Prostate gland (tissue), 2 donors: ENCODE results near the gene PTPRD. TPM values are rescaled to one million over a fixed set of nuclear protein-coding genes. Genes with fewer than 3 reads are reported as not detected.

Source experiments
- DNase-seq: peaks from one replicate; pipeline ENCODE4 v3.0.0-alpha.2; 2019; ENCODE audit warnings: low spot score
- H3K27ac ChIP-seq, 2 donors: fragments of 200-600 bp; sonication (generic); 2 replicates each; pipeline ENCODE4 v1.5.1; 2017 to 2019
- H3K27me3 ChIP-seq: fragments of 200-600 bp; sonication (generic); replicated peaks from 2 replicates; pipeline ENCODE4 v1.5.1; 2019; ENCODE audit not compliant: insufficient read depth
- H3K36me3 ChIP-seq, 2 donors: fragments of 200-600 bp; sonication (generic); 1 replicate in 1 of 2; 2 replicates in 1 of 2; pipeline versions ENCODE4 v1.5.1 to v1.8.1; 2017 to 2019
- H3K4me1 ChIP-seq: fragments of 200-600 bp; sonication (generic); replicated peaks from 2 replicates; pipeline ENCODE4 v1.5.1; 2019
- H3K4me3 ChIP-seq, 2 donors: fragments of 200-600 bp; sonication (generic); 2 replicates each; pipeline ENCODE4 v1.5.1; 2017 to 2019
- H3K9me3 ChIP-seq: fragments of 200-600 bp; sonication (generic); 2 replicates; pipeline ENCODE4 v1.5.1; 2017
- POLR2A ChIP-seq: fragments of 450-650 bp; IDR thresholded peaks from one replicate; pipeline ENCODE4 v1.6.1; 2016; ENCODE audit warnings: antibody characterized with exemption, mild to moderate bottlenecking
- POLR2AphosphoS5 ChIP-seq: sonication (generic); formaldehyde crosslinking; IDR thresholded peaks from one replicate; pipeline ENCODE4 v1.6.1; 2017; ENCODE audit warnings: antibody characterized with exemption
- WGBS: methylation state at CpG from one replicate; pipeline ENCODE4 v1.1.5; 2018; 5-methylcytosine and 5-hydroxymethylcytosine counted together
- intact Hi-C: fragments of 100-400 bp; cut with DNase I; formaldehyde crosslinking; loops from one replicate; pipeline ENCODE4 v1.14.2; 2022
- total RNA-seq, 2 donors: library from RNA; depleted of rRNA; stranded (reverse); fragments of >200 nt; gene quantifications; one replicate each; pipeline ENCODE4 v1.1.0, GENCODE V29; 2016
- TF ChIP-seq, protein P1 (sequence below), 4 experiments: fragments of 200-600 bp in 2 of 4; fragments of 450-650 bp in 2 of 4; sonication (generic) in 2 of 4; IDR thresholded peaks; 1 replicate in 3 of 4; 2 replicates in 1 of 4; pipeline ENCODE4 v1.5.1; 2016 to 2019; ENCODE audit warnings: antibody characterized with exemption in 4 of 4, mild to moderate bottlenecking in 2 of 4, moderate library complexity in 2 of 4

The PTPRD gene
- total RNA-seq, 2 donors from 2014 or later: 5.8 to 23.1 TPM

- Histone ChIP-seq H3K36me3 (no peaks in the 10 kb centered on the region), H3K4me1 (no peaks in the 10 kb centered on the region), H3K27ac (no peak overlapping the region), H3K4me3 (no peak overlapping the region), H3K9me3 (no peaks in the 10 kb centered on the region), H3K27me3 (no peaks in the 10 kb centered on the region)
- TF ChIP-seq POLR2AphosphoS5 (no peak), POLR2A (no peak)
- TF ChIP-seq, protein P1, sequence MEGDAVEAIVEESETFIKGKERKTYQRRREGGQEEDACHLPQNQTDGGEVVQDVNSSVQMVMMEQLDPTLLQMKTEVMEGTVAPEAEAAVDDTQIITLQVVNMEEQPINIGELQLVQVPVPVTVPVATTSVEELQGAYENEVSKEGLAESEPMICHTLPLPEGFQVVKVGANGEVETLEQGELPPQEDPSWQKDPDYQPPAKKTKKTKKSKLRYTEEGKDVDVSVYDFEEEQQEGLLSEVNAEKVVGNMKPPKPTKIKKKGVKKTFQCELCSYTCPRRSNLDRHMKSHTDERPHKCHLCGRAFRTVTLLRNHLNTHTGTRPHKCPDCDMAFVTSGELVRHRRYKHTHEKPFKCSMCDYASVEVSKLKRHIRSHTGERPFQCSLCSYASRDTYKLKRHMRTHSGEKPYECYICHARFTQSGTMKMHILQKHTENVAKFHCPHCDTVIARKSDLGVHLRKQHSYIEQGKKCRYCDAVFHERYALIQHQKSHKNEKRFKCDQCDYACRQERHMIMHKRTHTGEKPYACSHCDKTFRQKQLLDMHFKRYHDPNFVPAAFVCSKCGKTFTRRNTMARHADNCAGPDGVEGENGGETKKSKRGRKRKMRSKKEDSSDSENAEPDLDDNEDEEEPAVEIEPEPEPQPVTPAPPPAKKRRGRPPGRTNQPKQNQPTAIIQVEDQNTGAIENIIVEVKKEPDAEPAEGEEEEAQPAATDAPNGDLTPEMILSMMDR (IDR thresholded peaks at IDR 0.05): no peak
- no peak for DNase-seq
- intact Hi-C loops: no loop called here
Measured at GRCh38 chr9:8659108-8659507, 1953.7 kb downstream of the PTPRD start.

DNA sequence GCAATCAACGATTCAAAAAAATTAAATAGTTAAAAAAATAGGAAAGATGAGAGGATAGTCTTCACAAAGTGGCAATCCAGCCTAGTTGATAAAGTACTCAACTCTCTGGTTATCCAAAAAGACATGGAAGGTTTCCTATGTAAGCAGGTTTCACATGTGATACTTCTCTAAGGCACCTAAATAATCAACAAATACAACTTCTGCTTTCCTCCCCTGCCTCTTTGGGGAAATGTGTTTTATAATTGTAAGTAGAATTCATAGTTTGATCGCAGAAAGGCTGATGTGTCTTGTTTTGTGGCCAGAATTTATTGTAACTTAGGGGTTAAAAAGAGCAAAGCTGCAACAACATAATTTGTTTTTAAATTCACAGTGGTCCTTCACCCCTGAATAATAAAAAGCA lies 1957.7 kb downstream of the PTPRD start:
- no peaks in the 10 kb centered on the region for H3K4me1 ChIP-seq
- H3K9me3 ChIP-seq: no peaks in the 10 kb centered on the region
- 85% methylated on average over 2 of the region's 2 CpGs for WGBS
- no peak for DNase-seq
- H3K4me3 ChIP-seq: no peak overlapping the region
- H3K27ac ChIP-seq: no peak overlapping the region
- TF ChIP-seq POLR2AphosphoS5 (no peak), POLR2A (no peak)
- TF ChIP-seq, protein P1 (IDR thresholded peaks at IDR 0.05): no peak
- intact Hi-C loops: no loop called here
- no peaks in the 10 kb centered on the region for H3K27me3 ChIP-seq
- H3K36me3 ChIP-seq: no peaks in the 10 kb centered on the region

- intact Hi-C loops: no loop called here
- no peaks in the 10 kb centered on the region for H3K4me1 ChIP-seq
- H3K27me3 ChIP-seq: no peaks in the 10 kb centered on the region
- no peak for TF ChIP-seq POLR2A
- TF ChIP-seq, protein P1 (IDR thresholded peaks at IDR 0.05): no peak
- TF ChIP-seq POLR2AphosphoS5: no peak
- no peak overlapping the region for H3K27ac ChIP-seq
- no peak overlapping the region for H3K4me3 ChIP-seq
- no peak for DNase-seq
- H3K36me3 ChIP-seq: no peaks in the 10 kb centered on the region
- WGBS: 87% methylated on average over 1 of the region's 1 CpG
- no peaks in the 10 kb centered on the region for H3K9me3 ChIP-seq
Measured at GRCh38 chr9:8653855-8654254, 1958.9 kb downstream of the PTPRD start.

GRCh38 chr9:8653111-8653510 lies 1959.7 kb downstream of the PTPRD start:
- intact Hi-C loops: no loop called here
- H3K27ac ChIP-seq: no peak overlapping the region
- DNase-seq: no peak
- H3K4me3 ChIP-seq: no peak overlapping the region
- H3K9me3 ChIP-seq: no peaks in the 10 kb centered on the region
- no peaks in the 10 kb centered on the region for H3K36me3 ChIP-seq
- H3K4me1 ChIP-seq: no peaks in the 10 kb centered on the region
- 76% methylated on average over 2 of the region's 2 CpGs for WGBS
- no peak for TF ChIP-seq POLR2AphosphoS5
- TF ChIP-seq POLR2A: no peak
- TF ChIP-seq, protein P1 (IDR thresholded peaks at IDR 0.05): no peak
- H3K27me3 ChIP-seq: no peaks in the 10 kb centered on the region

- DNase-seq: no peak
- no peaks in the 10 kb centered on the region for H3K4me1 ChIP-seq
- H3K27ac ChIP-seq: no peak overlapping the region
- TF ChIP-seq POLR2AphosphoS5: no peak
- TF ChIP-seq, protein P1 (IDR thresholded peaks at IDR 0.05): no peak
- TF ChIP-seq POLR2A: no peak
- 33% methylated on average over 1 of the region's 1 CpG for WGBS
- H3K27me3 ChIP-seq: no peaks in the 10 kb centered on the region
- H3K36me3 ChIP-seq: no peaks in the 10 kb centered on the region
- intact Hi-C loops: no loop called here
- H3K9me3 ChIP-seq: no peaks in the 10 kb centered on the region
- H3K4me3 ChIP-seq: no peak overlapping the region
Measured at GRCh38 chr9:8652255-8652654, 1960.5 kb downstream of the PTPRD start.
